NCI-H2029 (cell line): ENCODE results near the gene TIAM1.

ENCODE experiments used
- DNase-seq: peaks from one replicate; lab custom pipeline; 2025; lab: John Stamatoyannopoulos, UW

Gene TIAM1

GRCh38 chr21:31201144-31201543, 142.9 kb downstream of the TIAM1 start:
- no peak for DNase-seq

GRCh38 chr21:31198575-31198974, 145.5 kb downstream of the TIAM1 start:
- DNase-seq: peak; percentile 57

- DNase-seq: no peak
Measured at GRCh38 chr21:31196724-31197123, 147.3 kb downstream of the TIAM1 start.

GRCh38 chr21:31195334-31196015, 148.6 kb downstream of the TIAM1 start:
- no peak for DNase-seq

- no peak for DNase-seq
Measured at GRCh38 chr21:31194510-31195293, 149.4 kb downstream of the TIAM1 start.

GRCh38 chr21:31193761-31194160, 150.3 kb downstream of the TIAM1 start:
- no peak for DNase-seq

GRCh38 chr21:31191553-31191952, 152.5 kb downstream of the TIAM1 start:
- no peak for DNase-seq

- no peak for DNase-seq
Measured at GRCh38 chr21:31190516-31190915, 153.5 kb downstream of the TIAM1 start.

GRCh38 chr21:31187499-31187898, 156.6 kb downstream of the TIAM1 start:
- no peak for DNase-seq

- DNase-seq: no peak
Measured at GRCh38 chr21:31186916-31187315, 157.1 kb downstream of the TIAM1 start.

GRCh38 chr21:31185663-31186062, 158.4 kb downstream of the TIAM1 start:
- no peak for DNase-seq

- no peak for DNase-seq
Measured at GRCh38 chr21:31184876-31185275, 159.2 kb downstream of the TIAM1 start.

GRCh38 chr21:31184459-31184858, 159.6 kb downstream of the TIAM1 start:
- no peak for DNase-seq

- DNase-seq: no peak
Measured at GRCh38 chr21:31182231-31183140, 161.6 kb downstream of the TIAM1 start.

GRCh38 chr21:31181082-31181750, 162.8 kb downstream of the TIAM1 start:
- no peak for DNase-seq

- peak; percentile 34 for DNase-seq
Measured at GRCh38 chr21:31180256-31181081, 163.6 kb downstream of the TIAM1 start.

- DNase-seq: no peak
Measured at GRCh38 chr21:31176725-31177124, 167.3 kb downstream of the TIAM1 start.

GRCh38 chr21:31176080-31176551, 167.9 kb downstream of the TIAM1 start:
- DNase-seq: no peak

- no peak for DNase-seq
Measured at GRCh38 chr21:31173881-31174555, 170.0 kb downstream of the TIAM1 start.

GRCh38 chr21:31172328-31172727, 171.7 kb downstream of the TIAM1 start:
- no peak for DNase-seq
